ENCODE measurements around the gene COMMD7.

Gene COMMD7

GRCh38 chr20:32743237-32744112, at the start of gene COMMD7:
Gene COMMD7 (minus strand): TSS chr20:32743467. CDS start chr20:32743391, 76 bp downstream.
- DNase-seq: peak in 40 of 51 donors; percentile 2 to 58 (median 26)

GRCh38 chr20:32792731-32793458, 49.6 kb upstream of the COMMD7 start:
- DNase-seq: no peak

GRCh38 chr20:32792316-32792715, 49.0 kb upstream of the COMMD7 start:
- DNase-seq: peak in 10 of 51 donors; percentile 3 to 51 (median 16)

GRCh38 chr20:32790751-32791057, 47.4 kb upstream of the COMMD7 start:
- no peak for DNase-seq

- peak in 48 of 51 donors; percentile 14 to 82 (median 62) for DNase-seq
These were observed 46.9 kb upstream of the COMMD7 start for GRCh38 chr20:32789896-32790750.

- no peak for DNase-seq
These were observed 43.9 kb upstream of the COMMD7 start for GRCh38 chr20:32787168-32787567.

GRCh38 chr20:32786059-32786760, 42.9 kb upstream of the COMMD7 start:
- DNase-seq: no peak

GRCh38 chr20:32784369-32785080, 41.3 kb upstream of the COMMD7 start:
- no peak for DNase-seq

- DNase-seq: peak in 36 of 51 donors; percentile 5 to 78 (median 51)
These were observed 37.7 kb upstream of the COMMD7 start for GRCh38 chr20:32780749-32781655.

- no peak for DNase-seq
These were observed 37.0 kb upstream of the COMMD7 start for GRCh38 chr20:32780278-32780677.

GRCh38 chr20:32779500-32780211, 36.4 kb upstream of the COMMD7 start:
- DNase-seq: no peak

GRCh38 chr20:32777177-32777956, 34.1 kb upstream of the COMMD7 start:
- no peak for DNase-seq

- no peak for DNase-seq
These were observed 32.2 kb upstream of the COMMD7 start for GRCh38 chr20:32775336-32775991.

GRCh38 chr20:32773855-32774254, 30.6 kb upstream of the COMMD7 start:
- no peak for DNase-seq

- no peak for DNase-seq
These were observed 30.0 kb upstream of the COMMD7 start for GRCh38 chr20:32773223-32773622.

GRCh38 chr20:32772046-32772445, 28.8 kb upstream of the COMMD7 start:
- no peak for DNase-seq
